K562 (cell line): ENCODE measurements around the gene SLC17A9. TPM values are rescaled to one million over a fixed set of nuclear protein-coding genes. Genes with fewer than 3 reads are reported as not detected.

Source experiments
- ATAC-seq: fragments of 200-7000 bp; cut with Tn5 transposase; 3 replicates; pipeline ENCODE4 v1.9.1; 2020; ENCODE audit warnings: moderate library complexity
- BruUV-seq: library from RNA; stranded (reverse); fragments of 400-500 nt; replicated peaks from 2 replicates; lab custom pipeline; 2021; lab: Mats Ljungman, UMichigan
- CTCF ChIA-PET: fragments of 300-600 bp; formaldehyde crosslinking; extraction: SDS; loops from one replicate; lab custom pipeline; 2021; ENCODE audit warnings: low intra/inter-chr PET ratio; lab: Yijun Ruan, JAX
- POLR2A ChIA-PET: fragments of 300-600, 350-650 bp; sonication (Branson Sonifier 250); formaldehyde crosslinking; extraction: SDS; loops from one replicate; lab custom pipeline; 2021; ENCODE audit warnings: antibody characterized with exemption, inconsistent platforms; lab: Yijun Ruan, JAX
- DNase-seq, 4 experiments: peaks; one replicate each; pipeline versions ENCODE4 v3.0.0 to v3.0.0-alpha.2; 2011 to 2018; ENCODE audit warnings: low spot score in 3 of 4, mixed read lengths in 3 of 4; ENCODE audit errors: extremely low read depth in 1 of 4
- FAIRE-seq: peaks from 2 replicates; lab custom pipeline; 2011; peaks lifted over from hg19 to GRCh38; lab: Jason Lieb, UNC
- H2AFZ ChIP-seq: 2 replicates; pipeline ENCODE4 v1.6.0; 2011; ENCODE audit warnings: low read depth, low read length, control low read depth, inconsistent platforms
- H3K27ac ChIP-seq: fragments of 200-600 bp; 3 replicates; pipeline ENCODE4 v1.8.0; 2011; ENCODE audit warnings: low read depth, mild to moderate bottlenecking, control low read depth, inconsistent platforms, low read length, moderate library complexity, mixed read lengths; ENCODE audit errors: extremely low read depth
- H3K27me3 ChIP-seq, 2 experiments: fragments of 300-600 bp in 1 of 2; 2 replicates in 1 of 2; 3 replicates in 1 of 2; pipeline versions ENCODE4 v1.6.0 to v1.8.0; 2011; ENCODE audit warnings: inconsistent platforms in 2 of 2, low read length in 2 of 2, mild to moderate bottlenecking in 1 of 2, mixed read lengths in 1 of 2, moderate library complexity in 1 of 2; ENCODE audit not compliant: control insufficient read depth in 2 of 2, insufficient read depth in 2 of 2
- H3K36me3 ChIP-seq: fragments of 300-600 bp; 3 replicates; pipeline ENCODE4 v1.8.0; 2011; ENCODE audit warnings: mild to moderate bottlenecking, low read length, inconsistent platforms; ENCODE audit not compliant: control insufficient read depth, insufficient read depth
- H3K4me1 ChIP-seq, 2 experiments: fragments of 200-600 bp in 1 of 2; replicated peaks in 1 of 2; 2 replicates in 1 of 2; 3 replicates in 1 of 2; pipeline versions ENCODE4 v1.5.1 to v1.8.0; 2011; ENCODE audit warnings: inconsistent platforms in 2 of 2, low read length in 2 of 2, mild to moderate bottlenecking in 1 of 2, mixed read lengths in 1 of 2, moderate library complexity in 1 of 2; ENCODE audit not compliant: control insufficient read depth in 2 of 2, insufficient read depth in 2 of 2
- H3K4me2 ChIP-seq: 2 replicates; pipeline ENCODE4 v1.6.1; 2011; ENCODE audit warnings: low read length, control low read depth, inconsistent platforms, mixed read lengths; ENCODE audit not compliant: insufficient read depth
- H3K4me3 ChIP-seq: fragments of 200-600 bp; sonication (generic), shearing (Covaris generic); 2 replicates; pipeline ENCODE4 v1.5.1; 2016; ENCODE audit warnings: control low read depth, inconsistent platforms
- H3K79me2 ChIP-seq: fragments of 200-600 bp; 3 replicates; pipeline ENCODE4 v1.8.0; 2011; ENCODE audit warnings: low read length, inconsistent platforms; ENCODE audit not compliant: control insufficient read depth, insufficient read depth
- H3K9ac ChIP-seq, 2 experiments: 2 replicates each; pipeline versions ENCODE4 v1.6.0 to v1.6.1; 2011; ENCODE audit warnings: low read depth in 2 of 2, low read length in 2 of 2, control low read depth in 1 of 2, inconsistent platforms in 1 of 2, mild to moderate bottlenecking in 1 of 2, mixed read lengths in 1 of 2; ENCODE audit not compliant: insufficient read depth in 1 of 2
- H3K9me1 ChIP-seq: one replicate; pipeline ENCODE4 v1.6.0; 2011; ENCODE audit warnings: inconsistent platforms, mild to moderate bottlenecking, low read length, moderate library complexity; ENCODE audit not compliant: control insufficient read depth, insufficient read depth
- H3K9me3 ChIP-seq: replicated peaks from 2 replicates; pipeline ENCODE4 v1.5.1; 2011; ENCODE audit warnings: low read depth, low read length, inconsistent platforms; ENCODE audit not compliant: control insufficient read depth, insufficient read depth
- H4K20me1 ChIP-seq: replicated peaks from 2 replicates; pipeline ENCODE4 v1.6.1; 2011; ENCODE audit warnings: low read length, inconsistent platforms, mixed read lengths; ENCODE audit not compliant: control insufficient read depth, insufficient read depth
- CHCHD3 ChIP-seq: fragments of 250-450 bp; sonication (Bioruptor Pico); IDR thresholded peaks from 2 replicates; pipeline ENCODE4 v2.1.2; 2022; ENCODE audit warnings: mild to moderate bottlenecking
- CTCF ChIP-seq, 3 experiments: IDR thresholded peaks in 2 of 3; conservative IDR thresholded peaks in 1 of 3; 2 replicates each; pipeline ENCODE4 v1.5.1; 2011 to 2012; ENCODE audit warnings: low read length in 3 of 3, mild to moderate bottlenecking in 3 of 3, control low read depth in 2 of 3, improper control_type of control experiment in 1 of 3, inconsistent platforms in 1 of 3, low read depth in 1 of 3, mixed read lengths in 1 of 3, moderate library complexity in 1 of 3; ENCODE audit not compliant: insufficient read depth in 2 of 3
- ETV1 ChIP-seq: fragments of 450-650 bp; conservative IDR thresholded peaks from 2 replicates; pipeline ENCODE4 v1.6.1; 2016; ENCODE audit warnings: missing genetic modification characterization, control low read depth, low read depth, missing compliant biosample characterization
- JUN ChIP-seq, 2 experiments: sonication (generic) in 1 of 2; formaldehyde crosslinking in 1 of 2; IDR thresholded peaks; 2 replicates each; pipeline versions ENCODE4 v1.6.1 to v1.8.0; 2012 to 2022; ENCODE audit warnings: borderline replicate concordance in 2 of 2, mild to moderate bottlenecking in 2 of 2, improper control_type of control experiment in 1 of 2, low read depth in 1 of 2, low read length in 1 of 2, missing genetic modification reagents in 1 of 2
- MAX ChIP-seq: sonication (generic); formaldehyde crosslinking; IDR thresholded peaks from 2 replicates; pipeline ENCODE4 v1.9.0; 2022; ENCODE audit warnings: mild to moderate bottlenecking, missing genetic modification reagents
- NFRKB ChIP-seq: fragments of 450-650 bp; IDR thresholded peaks from 2 replicates; pipeline ENCODE4 v1.6.1; 2016; ENCODE audit warnings: low read depth
- RREB1 ChIP-seq: fragments of 250-450 bp; sonication (Bioruptor Pico); IDR thresholded peaks from 2 replicates; pipeline ENCODE4 v1.4.0; 2020
- SMARCC2 ChIP-seq: fragments of 450-650 bp; IDR thresholded peaks from 2 replicates; pipeline ENCODE4 v1.6.1; 2017; ENCODE audit warnings: antibody characterized with exemption, moderate library complexity, mild to moderate bottlenecking, low read depth
- XRCC3 ChIP-seq: fragments of 450-650 bp; IDR thresholded peaks from 2 replicates; pipeline ENCODE4 v1.6.1; 2017; ENCODE audit warnings: mild to moderate bottlenecking, moderate library complexity
- ZNF239 ChIP-seq: fragments of 250-450 bp; sonication (Bioruptor Pico); IDR thresholded peaks from 2 replicates; pipeline ENCODE4 v1.4.0; 2020; ENCODE audit warnings: mild to moderate bottlenecking
- WGBS: fragments of 100-300 bp; shearing (Covaris generic); methylation state at CpG from one replicate; pipeline ENCODE4 v1.1.6; 2016; ENCODE audit warnings: low coverage, mixed read lengths; ENCODE audit not compliant: insufficient coverage; ENCODE audit errors: missing lambda C conversion rate; 5-methylcytosine and 5-hydroxymethylcytosine counted together
- in situ Hi-C: fragments of 300-500 bp; cut with MboI; formaldehyde crosslinking; loops from 4 replicates; pipeline ENCODE4 v1.15.0; 2018; ENCODE audit warnings: inconsistent platforms, mixed read lengths
- intact Hi-C: fragments of 100-400 bp; cut with micrococcal nuclease; formaldehyde crosslinking; loops from 2 replicates; pipeline ENCODE4 v1.14.2; 2022
- polyA plus RNA-seq, 8 experiments: library from polyadenylated mRNA; depleted of rRNA in 4 of 8; stranded (reverse) in 5 of 8; unstranded in 3 of 8; fragments of >200 nt; fragmentation: Nextera tagmentation in 2 of 8; fragmentation: Illumina TruSeq in 1 of 8; extraction: Ambion mirVana in 2 of 8; extraction: Trizol in 1 of 8; gene quantifications; 2 replicates each; pipeline versions ENCODE4 v1.2.1 to v1.2.3, GENCODE V29; 2011 to 2014; ENCODE audit warnings: inconsistent platforms in 1 of 8, missing spikeins in 1 of 8
- total RNA-seq, 7 experiments: library from RNA; depleted of rRNA in 6 of 7; stranded (reverse); fragments of >200 nt in 6 of 7; fragmentation: Illumina TruSeq in 2 of 7; extraction: Trizol in 2 of 7; gene quantifications; 2 replicates each; pipeline versions ENCODE4 v1.2.1 to v1.2.3, GENCODE V29; 2011 to 2021; ENCODE audit warnings: low replicate concordance in 1 of 7

Gene SLC17A9
- total and polyA plus RNA-seq, 9 of the 15 experiments (the other 6 are each of a cell fraction or from before 2014, with no cell fraction given) = 0.04 to 0.31 TPM; not detected in 7

- no TSS peak for BruUV-seq
- Histone ChIP-seq H3K9ac (peak overlapping the region in 1 of 2 experiments; percentile 68; a peak in 1 of 4 replicates), H3K9me3 (no peaks in the 10 kb centered on the region), H2AFZ (no peak overlapping the region), H3K27ac (no peak overlapping the region), H4K20me1 (peaks cover 11% of the 10 kb centered on the region; the same call in 1 of the 2 replicates), H3K9me1 (no peaks in the 10 kb centered on the region), H3K4me2 (no peak overlapping the region), H3K79me2 (no peaks in the 10 kb centered on the region), H3K27me3 (peaks cover 53 to 90% of the 10 kb centered on the region in 2 experiments), H3K4me1 (peaks cover 0 to 35% of the 10 kb centered on the region in 2 experiments; a peak in 2 of 5 replicates), H3K36me3 (no peaks in the 10 kb centered on the region), H3K4me3 (no peak overlapping the region)
- DNase-seq (no peak), ATAC-seq (peak; percentile 58), FAIRE-seq (peak; percentile 62)
- ChIA-PET POLR2A (interaction anchor here (0.6 to 2.0 kb wide), 3 partner anchors 14 to 97 kb away, joined by 3 to 6 read pairs (median 5); no protein-coding TSS in a partner anchor), CTCF (no interaction called here)
- intact Hi-C loops = no loop called here
- in situ Hi-C loops = no loop called here
- 11% methylated on average over 14 of the region's 14 CpGs for WGBS
- TF ChIP-seq CHCHD3 (CRISPR knock-in tag) = no peak
- no peak for TF ChIP-seq SMARCC2
- TF ChIP-seq XRCC3 = no peak
- TF ChIP-seq CTCF (IDR thresholded peaks at IDR 0.05 in 2 of 3, conservative IDR thresholded peaks at IDR 0.05 in 1 of 3; ENCODE audit: insufficient read depth in 2 of 3, low read depth in 1 of 3, low read length in 3 of 3) = peak in 1 of 3 experiments; percentile 38; a peak in 2 of 6 replicates
- peak; percentile 17; the same call in 1 of the 2 replicates for TF ChIP-seq MAX
- TF ChIP-seq ZNF239 = no peak
- TF ChIP-seq RREB1 (CRISPR knock-in tag) = no peak
- no peak for TF ChIP-seq NFRKB
- TF ChIP-seq JUN (IDR thresholded peaks at IDR 0.05; ENCODE audit: borderline replicate concordance, low read depth, low read length) = no peak
- TF ChIP-seq JUN (CRISPR knock-in tag; IDR thresholded peaks at IDR 0.05; ENCODE audit: borderline replicate concordance) = no peak
- no peak for TF ChIP-seq ETV1 (tag)
Observed at GRCh38 chr20:62979310-62979709, 26.8 kb downstream of the SLC17A9 start.
